Prostate gland (tissue), 2 donors: Measurements from ENCODE around the gene GNG8. TPM values are rescaled to one million over a fixed set of nuclear protein-coding genes. Genes with fewer than 3 reads are reported as not detected.

Source experiments
- DNase-seq: peaks from one replicate; pipeline ENCODE4 v3.0.0-alpha.2; 2019; ENCODE audit warnings: low spot score
- H3K27ac ChIP-seq, 2 donors: fragments of 200-600 bp; sonication (generic); 2 replicates each; pipeline ENCODE4 v1.5.1; 2017 to 2019
- H3K27me3 ChIP-seq: fragments of 200-600 bp; sonication (generic); replicated peaks from 2 replicates; pipeline ENCODE4 v1.5.1; 2019; ENCODE audit not compliant: insufficient read depth
- H3K36me3 ChIP-seq, 2 donors: fragments of 200-600 bp; sonication (generic); 1 replicate in 1 of 2; 2 replicates in 1 of 2; pipeline versions ENCODE4 v1.5.1 to v1.8.1; 2017 to 2019
- H3K4me1 ChIP-seq: fragments of 200-600 bp; sonication (generic); replicated peaks from 2 replicates; pipeline ENCODE4 v1.5.1; 2019
- H3K4me3 ChIP-seq, 2 donors: fragments of 200-600 bp; sonication (generic); 2 replicates each; pipeline ENCODE4 v1.5.1; 2017 to 2019
- H3K9me3 ChIP-seq: fragments of 200-600 bp; sonication (generic); 2 replicates; pipeline ENCODE4 v1.5.1; 2017
- POLR2A ChIP-seq: fragments of 450-650 bp; IDR thresholded peaks from one replicate; pipeline ENCODE4 v1.6.1; 2016; ENCODE audit warnings: antibody characterized with exemption, mild to moderate bottlenecking
- POLR2AphosphoS5 ChIP-seq: sonication (generic); formaldehyde crosslinking; IDR thresholded peaks from one replicate; pipeline ENCODE4 v1.6.1; 2017; ENCODE audit warnings: antibody characterized with exemption
- WGBS: methylation state at CpG from one replicate; pipeline ENCODE4 v1.1.5; 2018; 5-methylcytosine and 5-hydroxymethylcytosine counted together
- intact Hi-C: fragments of 100-400 bp; cut with DNase I; formaldehyde crosslinking; loops from one replicate; pipeline ENCODE4 v1.14.2; 2022
- total RNA-seq, 2 donors: library from RNA; depleted of rRNA; stranded (reverse); fragments of >200 nt; gene quantifications; one replicate each; pipeline ENCODE4 v1.1.0, GENCODE V29; 2016
- TF ChIP-seq, protein P1 (sequence below), 4 experiments: fragments of 200-600 bp in 2 of 4; fragments of 450-650 bp in 2 of 4; sonication (generic) in 2 of 4; IDR thresholded peaks; 1 replicate in 3 of 4; 2 replicates in 1 of 4; pipeline ENCODE4 v1.5.1; 2016 to 2019; ENCODE audit warnings: antibody characterized with exemption in 4 of 4, mild to moderate bottlenecking in 2 of 4, moderate library complexity in 2 of 4

The GNG8 gene
- total RNA-seq, 2 donors from 2014 or later = not detected

DNA sequence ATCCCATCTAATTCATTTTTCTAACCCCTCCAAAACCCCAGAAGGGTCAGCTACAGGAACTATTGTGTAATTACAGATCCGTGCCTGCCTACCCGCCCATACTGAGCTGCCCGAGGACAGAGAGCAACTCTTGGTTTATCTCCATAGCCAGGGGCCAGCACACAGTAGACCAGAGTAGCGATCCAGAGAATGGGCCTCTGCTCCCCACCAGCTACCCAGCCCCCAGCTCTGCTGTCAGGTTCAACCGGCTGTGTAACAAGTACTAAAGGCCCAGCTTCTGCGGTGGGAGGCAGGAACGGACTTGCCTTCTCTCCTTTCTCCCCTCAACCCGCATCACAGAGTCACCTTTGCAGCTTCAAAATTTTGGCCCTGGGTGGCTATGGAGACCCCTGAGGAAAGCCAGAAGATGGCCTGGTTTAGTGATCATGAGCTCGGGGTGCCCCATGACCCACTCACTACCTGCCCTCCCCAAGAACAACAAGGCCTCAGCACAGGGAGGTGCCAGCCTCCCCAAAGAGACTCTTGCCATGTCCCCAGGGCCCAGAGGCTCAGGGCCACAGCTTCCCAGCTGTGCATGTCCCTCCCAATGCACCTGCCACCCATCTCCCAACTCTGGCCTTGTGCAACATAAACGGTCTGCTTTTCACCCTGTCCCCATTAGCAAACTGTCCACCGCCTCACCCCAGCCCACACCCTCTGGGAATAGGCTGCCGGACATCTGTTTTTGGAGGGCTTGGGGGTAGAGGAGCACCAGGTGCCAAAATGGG, 29.1 kb downstream of the GNG8 start:
- Histone ChIP-seq H3K27me3 (no peaks in the 10 kb centered on the region), H3K9me3 (no peaks in the 10 kb centered on the region), H3K36me3 (peaks cover 10 to 15% of the 10 kb centered on the region in 2 donors), H3K4me3 (no peak overlapping the region), H3K27ac (no peak overlapping the region), H3K4me1 (peaks cover 3% of the 10 kb centered on the region)
- no peak for DNase-seq
- no peak for TF ChIP-seq POLR2A
- TF ChIP-seq POLR2AphosphoS5 = no peak
- TF ChIP-seq, protein P1, sequence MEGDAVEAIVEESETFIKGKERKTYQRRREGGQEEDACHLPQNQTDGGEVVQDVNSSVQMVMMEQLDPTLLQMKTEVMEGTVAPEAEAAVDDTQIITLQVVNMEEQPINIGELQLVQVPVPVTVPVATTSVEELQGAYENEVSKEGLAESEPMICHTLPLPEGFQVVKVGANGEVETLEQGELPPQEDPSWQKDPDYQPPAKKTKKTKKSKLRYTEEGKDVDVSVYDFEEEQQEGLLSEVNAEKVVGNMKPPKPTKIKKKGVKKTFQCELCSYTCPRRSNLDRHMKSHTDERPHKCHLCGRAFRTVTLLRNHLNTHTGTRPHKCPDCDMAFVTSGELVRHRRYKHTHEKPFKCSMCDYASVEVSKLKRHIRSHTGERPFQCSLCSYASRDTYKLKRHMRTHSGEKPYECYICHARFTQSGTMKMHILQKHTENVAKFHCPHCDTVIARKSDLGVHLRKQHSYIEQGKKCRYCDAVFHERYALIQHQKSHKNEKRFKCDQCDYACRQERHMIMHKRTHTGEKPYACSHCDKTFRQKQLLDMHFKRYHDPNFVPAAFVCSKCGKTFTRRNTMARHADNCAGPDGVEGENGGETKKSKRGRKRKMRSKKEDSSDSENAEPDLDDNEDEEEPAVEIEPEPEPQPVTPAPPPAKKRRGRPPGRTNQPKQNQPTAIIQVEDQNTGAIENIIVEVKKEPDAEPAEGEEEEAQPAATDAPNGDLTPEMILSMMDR (IDR thresholded peaks at IDR 0.05) = no peak
- 65% methylated on average over 12 of the region's 12 CpGs for WGBS
- intact Hi-C loops = no loop called here

DNA sequence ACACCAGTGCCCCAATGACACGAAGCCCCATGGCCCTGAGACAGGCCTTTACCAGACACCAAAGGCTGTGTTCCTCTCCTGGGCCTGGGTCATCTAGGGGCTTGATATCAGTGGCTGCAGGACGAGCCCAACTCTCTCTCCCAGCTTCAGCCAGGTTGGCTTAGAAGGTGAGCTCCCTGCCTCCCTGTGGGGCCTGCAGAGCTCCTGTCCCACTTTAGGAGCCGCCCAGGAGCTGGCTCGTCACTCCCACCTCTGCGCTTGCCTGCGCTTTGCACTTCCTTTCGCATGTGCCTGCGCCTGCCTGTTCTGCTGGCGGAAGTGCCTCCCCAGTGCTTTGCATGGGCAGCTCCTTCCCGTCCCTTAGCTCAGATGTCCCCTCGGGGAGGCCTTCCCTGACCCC, 30.0 kb downstream of the GNG8 start:
- no peak for DNase-seq
- Histone ChIP-seq H3K4me3 (no peak overlapping the region), H3K27ac (no peak overlapping the region), H3K9me3 (no peaks in the 10 kb centered on the region), H3K27me3 (no peaks in the 10 kb centered on the region), H3K36me3 (peaks cover 10 to 15% of the 10 kb centered on the region in 2 donors), H3K4me1 (peaks cover 3% of the 10 kb centered on the region)
- WGBS = 85% methylated on average over 11 of the region's 11 CpGs
- TF ChIP-seq, protein P1 (IDR thresholded peaks at IDR 0.05) = no peak
- no peak for TF ChIP-seq POLR2A
- TF ChIP-seq POLR2AphosphoS5 = no peak
- intact Hi-C loops = no loop called here

DNA sequence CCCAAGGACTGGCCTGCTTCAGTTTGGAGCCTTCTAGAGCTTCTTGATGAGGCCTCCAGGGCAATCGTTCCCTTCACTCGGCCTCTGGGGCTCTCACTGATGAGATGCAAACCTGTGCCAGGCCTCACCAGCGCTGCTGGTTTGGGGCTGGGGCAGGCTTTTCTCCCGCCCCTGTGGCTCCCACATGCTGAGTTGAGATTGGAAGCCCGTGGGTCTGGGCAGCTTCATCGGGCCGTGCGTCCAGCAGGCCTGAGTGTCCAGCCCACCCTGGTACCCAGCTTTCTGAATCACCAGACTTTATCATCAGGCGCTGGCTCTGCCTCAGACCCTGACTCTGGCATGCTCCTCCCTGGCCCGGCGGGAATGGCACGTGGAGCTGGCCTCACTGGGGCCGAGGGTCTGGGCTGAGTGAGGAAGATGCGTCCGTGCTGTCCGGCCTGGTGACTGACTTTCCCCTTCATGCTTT, 30.6 kb downstream of the GNG8 start:
- DNase-seq = no peak
- Histone ChIP-seq H3K27me3 (no peaks in the 10 kb centered on the region), H3K27ac (no peak overlapping the region), H3K4me3 (no peak overlapping the region), H3K4me1 (peaks cover 3% of the 10 kb centered on the region), H3K36me3 (peaks cover 10 to 15% of the 10 kb centered on the region in 2 donors), H3K9me3 (no peaks in the 10 kb centered on the region)
- 68% methylated on average over 16 of the region's 16 CpGs for WGBS
- TF ChIP-seq POLR2A = no peak
- TF ChIP-seq POLR2AphosphoS5 = no peak
- TF ChIP-seq, protein P1 (IDR thresholded peaks at IDR 0.05) = no peak
- intact Hi-C loops = no loop called here

DNA sequence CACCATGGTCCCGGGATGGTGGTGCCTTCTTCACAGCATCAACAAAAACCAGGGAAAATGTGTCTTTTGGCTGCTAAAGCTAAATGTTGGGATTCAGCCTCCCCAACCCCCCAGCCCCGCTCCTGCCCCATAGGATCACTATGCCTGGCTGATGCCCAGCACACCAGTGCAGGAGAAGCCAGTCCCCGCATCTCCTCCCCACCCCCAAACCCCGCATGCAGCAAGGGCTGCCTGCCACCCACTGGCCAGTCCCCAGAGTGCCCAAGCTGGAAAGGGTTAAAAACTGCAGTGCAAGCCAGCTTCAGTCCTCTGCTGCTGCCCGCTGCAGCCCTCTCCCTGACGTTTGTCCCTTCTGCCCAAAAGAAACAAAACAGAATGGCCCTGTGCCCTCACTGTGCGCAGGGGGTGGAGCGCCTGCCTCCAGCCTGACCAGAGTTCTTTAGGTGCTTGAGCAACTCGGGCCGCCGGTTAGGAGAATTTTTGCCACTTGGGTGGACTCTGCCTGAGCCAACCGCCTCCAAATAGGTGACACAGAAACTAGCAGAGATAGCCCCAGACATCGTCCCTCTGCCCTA, 31.1 kb downstream of the GNG8 start:
- H3K36me3 ChIP-seq = peaks cover 10 to 15% of the 10 kb centered on the region in 2 donors
- no peaks in the 10 kb centered on the region for H3K9me3 ChIP-seq
- DNase-seq = no peak
- intact Hi-C loops = no loop called here
- no peak for TF ChIP-seq POLR2A
- TF ChIP-seq, protein P1 (IDR thresholded peaks at IDR 0.05) = no peak
- TF ChIP-seq POLR2AphosphoS5 = no peak
- no peak overlapping the region for H3K27ac ChIP-seq
- H3K4me3 ChIP-seq = no peak overlapping the region
- no peaks in the 10 kb centered on the region for H3K27me3 ChIP-seq
- peaks cover 3% of the 10 kb centered on the region for H3K4me1 ChIP-seq
- 48% methylated on average over 13 of the region's 13 CpGs for WGBS
